Endothelial cell (in vitro differentiated cells): ENCODE measurements around the gene WDR46. TPM values are rescaled to one million over a fixed set of nuclear protein-coding genes. Genes with fewer than 3 reads are reported as not detected.
"Not testable (repeated sequence)": the region's sequence is repeated elsewhere in the genome, so short reads cannot be mapped to it uniquely, and the experiment has no call there.

Experiments
- DNase-seq: peaks from one replicate; pipeline ENCODE4 v3.0.0; 2021; ENCODE audit warnings: low spot score
- H3K27ac Mint-ChIP-seq: one replicate; pipeline ENCODE4 v1.8.0; 2021; ENCODE audit warnings: mixed read lengths, inconsistent platforms; ENCODE audit not compliant: unreplicated experiment
- H3K27me3 Mint-ChIP-seq: one replicate; pipeline ENCODE4 v1.8.0; 2021; ENCODE audit warnings: mild to moderate bottlenecking, moderate library complexity, mixed read lengths, inconsistent platforms; ENCODE audit not compliant: unreplicated experiment
- H3K36me3 Mint-ChIP-seq: one replicate; pipeline ENCODE4 v1.8.0; 2021; ENCODE audit warnings: mild to moderate bottlenecking, low read depth, mixed read lengths, inconsistent platforms; ENCODE audit not compliant: unreplicated experiment
- H3K4me1 Mint-ChIP-seq: one replicate; pipeline ENCODE4 v1.8.0; 2021; ENCODE audit warnings: mild to moderate bottlenecking, mixed read lengths, inconsistent platforms; ENCODE audit not compliant: unreplicated experiment
- H3K4me3 Mint-ChIP-seq: one replicate; pipeline ENCODE4 v1.8.0; 2021; ENCODE audit warnings: mild to moderate bottlenecking, mixed read lengths, inconsistent platforms; ENCODE audit not compliant: unreplicated experiment
- H3K9me3 Mint-ChIP-seq: one replicate; pipeline ENCODE4 v1.8.0; 2021; ENCODE audit warnings: mixed read lengths, inconsistent platforms; ENCODE audit not compliant: unreplicated experiment
- CTCF ChIP-seq: fragments of 200-600 bp; sonication (generic); IDR thresholded peaks from one replicate; pipeline ENCODE4 v1.5.0; 2021; ENCODE audit warnings: antibody characterized with exemption; ENCODE audit not compliant: unreplicated experiment
- total RNA-seq: library from RNA; stranded (reverse); fragmentation: NEBNext Ultra II Directional; extraction: Animal tissue kit (Norgen Biotek cat#: 25700); gene quantifications from one replicate; pipeline ENCODE4 v1.2.1, GENCODE V29; 2021; ENCODE audit not compliant: unreplicated experiment

WDR46 gene
- total RNA-seq, 1 donor from 2014 or later, result 48.5 TPM

- peak overlapping the region; percentile 24 for H3K27ac Mint-ChIP-seq
- no peaks in the 10 kb centered on the region for H3K27me3 Mint-ChIP-seq
- no peak for DNase-seq
- H3K9me3 Mint-ChIP-seq, result no peaks in the 10 kb centered on the region
- peaks cover 48% of the 10 kb centered on the region for H3K36me3 Mint-ChIP-seq
- TF ChIP-seq CTCF, result no peak
- H3K4me3 Mint-ChIP-seq, result peak overlapping the region; percentile 56
- no peaks in the 10 kb centered on the region for H3K4me1 Mint-ChIP-seq
Observed at GRCh38 chr6:33264015-33264414, 25.0 kb downstream of the WDR46 start.

- H3K9me3 Mint-ChIP-seq, H3K27me3 Mint-ChIP-seq, H3K27ac Mint-ChIP-seq, H3K4me3 Mint-ChIP-seq, DNase-seq, H3K4me1 Mint-ChIP-seq: not testable (repeated sequence)
- peaks cover 37% of the 10 kb centered on the region for H3K36me3 Mint-ChIP-seq
Observed at GRCh38 chr6:33262490-33262889, 26.5 kb downstream of the WDR46 start.

- peaks cover 20% of the 10 kb centered on the region for H3K36me3 Mint-ChIP-seq
- no peaks in the 10 kb centered on the region for H3K9me3 Mint-ChIP-seq
- H3K4me1 Mint-ChIP-seq, result no peaks in the 10 kb centered on the region
- no peaks in the 10 kb centered on the region for H3K27me3 Mint-ChIP-seq
- no peak for DNase-seq
- H3K27ac Mint-ChIP-seq, result no peak overlapping the region
- H3K4me3 Mint-ChIP-seq, result no peak overlapping the region
- no peak for TF ChIP-seq CTCF
Observed at GRCh38 chr6:33259032-33259431, 30.0 kb downstream of the WDR46 start.

- DNase-seq, result no peak
- no peak overlapping the region for H3K27ac Mint-ChIP-seq
- no peaks in the 10 kb centered on the region for H3K27me3 Mint-ChIP-seq
- no peak for TF ChIP-seq CTCF
- no peaks in the 10 kb centered on the region for H3K9me3 Mint-ChIP-seq
- peaks cover 16% of the 10 kb centered on the region for H3K4me1 Mint-ChIP-seq
- H3K4me3 Mint-ChIP-seq, result no peak overlapping the region
- peaks cover 13% of the 10 kb centered on the region for H3K36me3 Mint-ChIP-seq
Observed at GRCh38 chr6:33254591-33254990, 34.4 kb downstream of the WDR46 start.

GRCh38 chr6:33252759-33253158 is 36.3 kb downstream of the WDR46 start:
- TF ChIP-seq CTCF, result no peak
- Mint-ChIP-seq H3K36me3 (peaks cover 13% of the 10 kb centered on the region), H3K27me3 (peaks cover 4% of the 10 kb centered on the region), H3K4me3 (no peak overlapping the region), H3K27ac (no peak overlapping the region), H3K9me3 (no peaks in the 10 kb centered on the region), H3K4me1 (peaks cover 24% of the 10 kb centered on the region)
- DNase-seq, result no peak
